OCI-LY7 (cell line): Measurements from ENCODE around the gene EPS8L3.

ENCODE experiments used
- EZH2phosphoT487 ChIP-seq: fragments of 200-600 bp; sonication (generic); IDR thresholded peaks from 2 replicates; pipeline ENCODE4 v1.6.1; 2018; ENCODE audit warnings: low read depth, borderline replicate concordance, mild to moderate bottlenecking, mixed run types, antibody characterized with exemption, low read length, moderate library complexity, mixed read lengths
- TF ChIP-seq, protein P1 (sequence below): fragments of 200-600 bp; sonication (generic); conservative IDR thresholded peaks from 2 replicates; pipeline ENCODE4 v1.5.1; 2014; ENCODE audit warnings: mild to moderate bottlenecking, antibody characterized with exemption, low read length, moderate library complexity, mixed read lengths

DNA sequence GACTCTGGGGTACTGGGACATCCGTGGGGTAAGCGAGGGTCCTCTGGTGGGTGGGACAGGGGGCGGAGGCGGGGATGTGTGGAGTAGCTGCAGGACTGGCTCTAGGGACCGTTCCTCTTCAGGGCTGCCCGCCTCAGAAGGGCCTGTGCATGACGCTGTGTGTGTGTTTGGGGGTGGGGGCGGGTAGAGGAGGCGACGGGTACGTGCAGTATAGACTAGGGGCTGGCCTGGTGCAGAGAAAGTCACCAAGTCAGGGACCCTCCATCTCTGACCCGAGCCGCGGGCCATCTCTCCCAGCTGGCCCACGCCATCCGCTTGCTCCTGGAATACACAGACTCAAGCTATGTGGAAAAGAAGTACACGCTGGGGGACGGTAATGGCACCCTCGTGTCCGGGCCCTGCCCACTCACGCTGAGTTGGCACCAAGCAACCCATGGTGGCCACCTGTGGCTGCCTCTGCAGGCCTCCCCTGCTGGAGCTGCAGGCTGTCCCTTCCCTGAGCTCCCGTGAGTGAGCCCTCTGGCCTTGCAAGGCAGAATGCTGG is 51.3 kb downstream of the EPS8L3 start:
- TF ChIP-seq, protein P1, sequence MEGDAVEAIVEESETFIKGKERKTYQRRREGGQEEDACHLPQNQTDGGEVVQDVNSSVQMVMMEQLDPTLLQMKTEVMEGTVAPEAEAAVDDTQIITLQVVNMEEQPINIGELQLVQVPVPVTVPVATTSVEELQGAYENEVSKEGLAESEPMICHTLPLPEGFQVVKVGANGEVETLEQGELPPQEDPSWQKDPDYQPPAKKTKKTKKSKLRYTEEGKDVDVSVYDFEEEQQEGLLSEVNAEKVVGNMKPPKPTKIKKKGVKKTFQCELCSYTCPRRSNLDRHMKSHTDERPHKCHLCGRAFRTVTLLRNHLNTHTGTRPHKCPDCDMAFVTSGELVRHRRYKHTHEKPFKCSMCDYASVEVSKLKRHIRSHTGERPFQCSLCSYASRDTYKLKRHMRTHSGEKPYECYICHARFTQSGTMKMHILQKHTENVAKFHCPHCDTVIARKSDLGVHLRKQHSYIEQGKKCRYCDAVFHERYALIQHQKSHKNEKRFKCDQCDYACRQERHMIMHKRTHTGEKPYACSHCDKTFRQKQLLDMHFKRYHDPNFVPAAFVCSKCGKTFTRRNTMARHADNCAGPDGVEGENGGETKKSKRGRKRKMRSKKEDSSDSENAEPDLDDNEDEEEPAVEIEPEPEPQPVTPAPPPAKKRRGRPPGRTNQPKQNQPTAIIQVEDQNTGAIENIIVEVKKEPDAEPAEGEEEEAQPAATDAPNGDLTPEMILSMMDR: no peak
- TF ChIP-seq EZH2phosphoT487: no peak
